C4-2B (cell line): ENCODE data around the gene CAMK2G.

Experiments used
- H3K27ac ChIP-seq: fragments of 450-650 bp; 2 replicates; pipeline ENCODE4 v1.5.1; 2017
- CTCF ChIP-seq: fragments of 450-650 bp; conservative IDR thresholded peaks from 2 replicates; pipeline ENCODE4 v1.5.1; 2017; ENCODE audit warnings: mild to moderate bottlenecking
- ZFX ChIP-seq: fragments of 450-650 bp; IDR thresholded peaks from 2 replicates; pipeline ENCODE4 v1.6.1; 2017

The CAMK2G gene

GRCh38 chr10:73908853-73909539, 34.6 kb upstream of the CAMK2G start:
- no peak overlapping the region for H3K27ac ChIP-seq
- TF ChIP-seq CTCF: no peak
- no peak for TF ChIP-seq ZFX

GRCh38 chr10:73907841-73908517, 33.6 kb upstream of the CAMK2G start:
- TF ChIP-seq ZFX: no peak
- TF ChIP-seq CTCF: no peak
- no peak overlapping the region for H3K27ac ChIP-seq

- TF ChIP-seq ZFX (no peak), CTCF (no peak)
Measured at GRCh38 chr10:73906524-73907447, 32.4 kb upstream of the CAMK2G start.

GRCh38 chr10:73905256-73906020, 31.1 kb upstream of the CAMK2G start:
- no peak for TF ChIP-seq CTCF
- no peak for TF ChIP-seq ZFX
- H3K27ac ChIP-seq: no peak overlapping the region

More at GRCh38 chr10:73906524-73907447, 32.4 kb upstream of the CAMK2G start:
- H3K27ac ChIP-seq: no peak overlapping the region

- no peak for TF ChIP-seq ZFX
- no peak for TF ChIP-seq CTCF
- no peak overlapping the region for H3K27ac ChIP-seq
Measured at GRCh38 chr10:73902351-73902750, 28.0 kb upstream of the CAMK2G start.

- H3K27ac ChIP-seq: no peak overlapping the region
- TF ChIP-seq CTCF (no peak), ZFX (no peak)
Measured at GRCh38 chr10:73901261-73901660, 26.9 kb upstream of the CAMK2G start.
